Measurements from ENCODE around the gene GPANK1. TPM values are rescaled to one million over a fixed set of nuclear protein-coding genes. Genes with fewer than 3 reads are reported as not detected.

Gene GPANK1
- total and polyA plus RNA-seq, 9 of the 15 experiments (the other 6 are each of a cell fraction or from before 2014, with no cell fraction given), result 32.2 to 111 (median 46.3) TPM

DNA sequence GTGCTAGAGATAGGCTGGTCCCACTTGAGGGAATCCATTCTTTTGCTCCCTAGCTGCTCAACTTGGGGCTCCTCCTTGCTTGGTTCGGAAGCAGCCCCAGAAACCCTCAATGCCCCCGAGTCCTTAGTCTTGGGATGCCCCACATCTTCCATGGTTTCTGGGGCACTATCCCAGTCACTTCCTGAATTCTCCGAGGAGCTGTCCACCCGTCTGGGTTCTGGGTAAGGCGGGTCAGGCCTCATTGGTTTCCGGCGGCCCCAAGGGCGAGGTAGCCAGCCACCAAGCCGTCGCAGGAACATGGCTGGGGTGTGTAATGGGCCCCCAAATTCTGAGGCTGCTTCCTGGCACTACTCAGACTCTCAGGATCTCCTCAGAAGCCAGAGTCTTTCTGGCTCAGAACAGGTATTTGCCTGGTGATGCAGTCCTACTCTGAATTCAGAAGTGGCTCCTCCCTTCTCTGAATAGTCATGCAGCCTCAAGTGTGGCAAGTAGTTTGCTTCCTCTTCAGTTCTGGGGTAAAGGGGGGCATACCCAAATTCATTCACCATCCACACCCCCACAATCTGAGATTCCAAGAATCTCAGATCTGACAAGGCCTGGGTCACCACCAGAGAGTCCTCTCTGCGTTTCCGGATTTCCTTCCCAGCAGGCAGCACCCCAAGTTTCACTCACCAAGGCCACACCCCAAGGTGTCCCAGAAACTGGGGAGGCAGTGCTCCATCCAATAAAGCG lies 5.0 kb downstream of the GPANK1 start (continued):
- TF ChIP-seq CBX3 (IDR thresholded peaks at IDR 0.05; ENCODE audit: borderline replicate concordance in 1 of 2, low read length in 2 of 2) (no peak; a peak in 1 of 3 replicates), BRD4 (IDR thresholded peaks at IDR 0.05) (no peak; the same call in 1 of the 2 replicates), GABPB1 (CRISPR knock-in tag; IDR thresholded peaks at IDR 0.05) (peak; percentile 31; the same call in 1 of the 2 replicates), RNF219 (CRISPR knock-in tag; IDR thresholded peaks at IDR 0.05) (no peak), ETS2 (tag; IDR thresholded peaks at IDR 0.05; ENCODE audit: borderline replicate concordance, poor library complexity, severe bottlenecking) (no peak), BCOR (IDR thresholded peaks at IDR 0.05) (no peak), ZNF280A (IDR thresholded peaks at IDR 0.05; ENCODE audit: low read depth, partially characterized antibody) (no peak), DPF2 (IDR thresholded peaks at IDR 0.05) (no peak), ZSCAN32 (CRISPR knock-in tag; IDR thresholded peaks at IDR 0.05) (no peak), PML (IDR thresholded peaks at IDR 0.05; ENCODE audit: low read length) (no peak), SMARCA4 (IDR thresholded peaks at IDR 0.05) (peak; percentile 12; the same call in 1 of the 2 replicates), ATF6 (CRISPR knock-in tag; IDR thresholded peaks at IDR 0.05) (peak; percentile 37; the same call in 1 of the 2 replicates), CHD1 (IDR thresholded peaks at IDR 0.05; ENCODE audit: low read length) (no peak)
- TF ChIP-seq, protein P1, sequence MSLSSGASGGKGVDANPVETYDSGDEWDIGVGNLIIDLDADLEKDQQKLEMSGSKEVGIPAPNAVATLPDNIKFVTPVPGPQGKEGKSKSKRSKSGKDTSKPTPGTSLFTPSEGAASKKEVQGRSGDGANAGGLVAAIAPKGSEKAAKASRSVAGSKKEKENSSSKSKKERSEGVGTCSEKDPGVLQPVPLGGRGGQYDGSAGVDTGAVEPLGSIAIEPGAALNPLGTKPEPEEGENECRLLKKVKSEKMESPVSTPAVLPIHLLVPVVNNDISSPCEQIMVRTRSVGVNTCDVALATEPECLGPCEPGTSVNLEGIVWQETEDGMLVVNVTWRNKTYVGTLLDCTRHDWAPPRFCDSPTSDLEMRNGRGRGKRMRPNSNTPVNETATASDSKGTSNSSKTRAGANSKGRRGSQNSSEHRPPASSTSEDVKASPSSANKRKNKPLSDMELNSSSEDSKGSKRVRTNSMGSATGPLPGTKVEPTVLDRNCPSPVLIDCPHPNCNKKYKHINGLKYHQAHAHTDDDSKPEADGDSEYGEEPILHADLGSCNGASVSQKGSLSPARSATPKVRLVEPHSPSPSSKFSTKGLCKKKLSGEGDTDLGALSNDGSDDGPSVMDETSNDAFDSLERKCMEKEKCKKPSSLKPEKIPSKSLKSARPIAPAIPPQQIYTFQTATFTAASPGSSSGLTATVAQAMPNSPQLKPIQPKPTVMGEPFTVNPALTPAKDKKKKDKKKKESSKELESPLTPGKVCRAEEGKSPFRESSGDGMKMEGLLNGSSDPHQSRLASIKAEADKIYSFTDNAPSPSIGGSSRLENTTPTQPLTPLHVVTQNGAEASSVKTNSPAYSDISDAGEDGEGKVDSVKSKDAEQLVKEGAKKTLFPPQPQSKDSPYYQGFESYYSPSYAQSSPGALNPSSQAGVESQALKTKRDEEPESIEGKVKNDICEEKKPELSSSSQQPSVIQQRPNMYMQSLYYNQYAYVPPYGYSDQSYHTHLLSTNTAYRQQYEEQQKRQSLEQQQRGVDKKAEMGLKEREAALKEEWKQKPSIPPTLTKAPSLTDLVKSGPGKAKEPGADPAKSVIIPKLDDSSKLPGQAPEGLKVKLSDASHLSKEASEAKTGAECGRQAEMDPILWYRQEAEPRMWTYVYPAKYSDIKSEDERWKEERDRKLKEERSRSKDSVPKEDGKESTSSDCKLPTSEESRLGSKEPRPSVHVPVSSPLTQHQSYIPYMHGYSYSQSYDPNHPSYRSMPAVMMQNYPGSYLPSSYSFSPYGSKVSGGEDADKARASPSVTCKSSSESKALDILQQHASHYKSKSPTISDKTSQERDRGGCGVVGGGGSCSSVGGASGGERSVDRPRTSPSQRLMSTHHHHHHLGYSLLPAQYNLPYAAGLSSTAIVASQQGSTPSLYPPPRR (CRISPR knock-in tag; IDR thresholded peaks at IDR 0.05; ENCODE audit: borderline replicate concordance), result no peak; the same call in 1 of the 2 replicates
- TF ChIP-seq, protein P2, sequence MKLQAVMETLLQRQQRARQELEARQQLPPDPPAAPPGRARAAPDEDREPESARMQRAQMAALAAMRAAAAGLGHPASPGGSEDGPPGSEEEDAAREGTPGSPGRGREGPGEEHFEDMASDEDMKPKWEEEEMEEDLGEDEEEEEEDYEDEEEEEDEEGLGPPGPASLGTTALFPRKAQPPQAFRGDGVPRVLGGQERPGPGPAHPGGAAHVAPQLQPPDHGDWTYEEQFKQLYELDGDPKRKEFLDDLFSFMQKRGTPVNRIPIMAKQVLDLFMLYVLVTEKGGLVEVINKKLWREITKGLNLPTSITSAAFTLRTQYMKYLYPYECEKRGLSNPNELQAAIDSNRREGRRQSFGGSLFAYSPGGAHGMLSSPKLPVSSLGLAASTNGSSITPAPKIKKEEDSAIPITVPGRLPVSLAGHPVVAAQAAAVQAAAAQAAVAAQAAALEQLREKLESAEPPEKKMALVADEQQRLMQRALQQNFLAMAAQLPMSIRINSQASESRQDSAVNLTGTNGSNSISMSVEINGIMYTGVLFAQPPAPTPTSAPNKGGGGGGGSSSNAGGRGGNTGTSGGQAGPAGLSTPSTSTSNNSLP (IDR thresholded peaks at IDR 0.05; ENCODE audit: borderline replicate concordance, low read depth, low read length), result no peak
